Fibroblast of skin of scalp (primary cell): ENCODE results near the gene MRPL32.
A peak's percentile ranks its signal among the peaks of the same experiment; 100 is the strongest.

Experiments
- DNase-seq: peaks from one replicate; pipeline ENCODE4 v3.0.0-alpha.2; 2013

The MRPL32 gene

DNA sequence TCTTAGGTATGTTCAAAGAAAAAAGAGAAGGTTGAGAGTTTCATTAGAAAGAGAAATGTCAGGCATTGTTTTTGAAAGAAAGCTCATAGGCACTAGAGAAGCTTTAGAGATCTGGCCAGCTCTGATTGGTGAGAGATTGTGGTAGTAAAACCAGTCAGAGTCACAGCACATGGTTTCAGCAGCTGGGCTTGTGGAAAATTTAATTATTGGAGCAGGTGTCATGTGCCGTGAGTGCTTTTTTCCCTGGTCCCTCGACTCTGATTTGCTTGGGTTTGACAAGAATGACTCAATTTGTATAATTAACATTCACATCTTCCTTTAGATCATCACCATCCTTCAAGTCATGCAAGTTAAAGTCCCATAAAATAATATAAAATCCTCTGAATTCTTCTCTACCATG is 35.2 kb downstream of the MRPL32 start:
- no peak for DNase-seq

DNA sequence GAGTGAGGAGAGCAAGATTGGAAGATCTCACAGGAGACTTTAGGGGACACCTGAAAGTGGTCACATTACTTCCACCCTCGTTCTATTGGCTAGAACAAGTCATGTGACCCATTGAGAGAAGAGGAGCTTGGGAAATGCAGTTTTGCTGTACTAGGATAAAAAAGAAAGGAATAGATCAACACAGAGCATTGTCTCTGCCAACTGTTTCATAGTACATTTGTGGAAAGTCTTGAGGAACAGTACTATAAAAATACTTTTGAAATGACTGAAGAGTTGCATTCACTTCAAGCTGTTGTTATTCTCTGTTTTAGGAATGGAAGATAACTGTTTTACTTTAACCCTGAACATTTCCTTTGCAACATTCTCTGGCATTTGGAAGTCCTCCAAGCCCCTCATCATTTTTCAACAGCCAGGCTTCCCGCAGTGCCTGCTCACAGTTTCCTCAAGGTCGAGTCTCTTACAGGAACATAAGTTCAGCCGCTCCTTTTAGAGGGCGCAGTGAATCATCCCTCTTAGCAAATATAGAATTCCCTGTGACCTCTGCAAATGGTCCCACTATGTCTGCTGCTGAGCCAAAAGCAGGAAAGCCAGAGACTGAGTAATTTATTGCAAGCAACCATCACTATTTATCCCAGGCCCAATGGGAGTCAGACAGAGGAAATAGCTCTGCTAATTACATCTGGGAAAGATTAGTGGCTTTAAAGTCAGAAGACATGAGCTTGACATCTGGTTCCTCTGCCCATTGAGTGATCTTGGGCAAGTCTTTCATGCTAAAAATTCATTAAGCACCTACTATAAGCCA is 40.7 kb downstream of the MRPL32 start:
- peak; percentile 100 for DNase-seq

DNA sequence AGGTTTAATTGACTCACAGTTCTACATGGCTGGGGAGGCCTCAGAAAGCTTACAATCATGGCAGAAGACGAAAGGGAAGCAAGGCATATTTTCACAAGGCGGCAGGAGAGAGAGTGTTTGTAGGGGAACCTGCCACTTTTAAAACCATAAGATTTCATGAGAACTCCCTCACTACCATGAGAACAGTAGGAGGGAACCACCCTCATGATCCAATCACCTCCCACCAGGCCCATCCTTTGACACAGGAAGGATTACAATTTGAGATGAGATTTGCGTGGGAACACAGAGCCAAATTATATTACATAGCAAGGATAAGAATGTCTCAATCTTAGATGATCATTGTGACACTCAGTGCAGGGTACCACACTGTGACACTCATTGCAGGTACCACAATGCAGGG is 44.2 kb downstream of the MRPL32 start:
- no peak for DNase-seq

DNA sequence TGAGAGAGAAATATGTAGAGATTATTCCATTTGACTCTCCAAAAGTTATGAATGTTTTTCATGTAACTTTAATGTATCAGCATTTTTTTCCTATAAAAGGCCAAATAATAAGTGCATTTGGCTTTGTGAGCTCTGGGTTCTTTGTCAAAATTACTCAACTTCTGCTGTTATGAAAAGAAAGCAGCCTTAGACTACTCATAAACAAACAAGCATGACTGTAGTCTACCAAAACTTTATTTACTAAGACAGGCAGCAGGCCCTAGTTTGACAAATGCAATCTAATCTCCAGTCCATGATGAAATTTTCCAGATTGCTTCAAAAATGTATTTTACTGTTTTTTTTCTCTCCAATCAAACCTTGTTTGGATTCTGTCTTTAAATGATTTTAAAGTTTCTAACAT is 46.3 kb downstream of the MRPL32 start:
- DNase-seq: no peak

DNA sequence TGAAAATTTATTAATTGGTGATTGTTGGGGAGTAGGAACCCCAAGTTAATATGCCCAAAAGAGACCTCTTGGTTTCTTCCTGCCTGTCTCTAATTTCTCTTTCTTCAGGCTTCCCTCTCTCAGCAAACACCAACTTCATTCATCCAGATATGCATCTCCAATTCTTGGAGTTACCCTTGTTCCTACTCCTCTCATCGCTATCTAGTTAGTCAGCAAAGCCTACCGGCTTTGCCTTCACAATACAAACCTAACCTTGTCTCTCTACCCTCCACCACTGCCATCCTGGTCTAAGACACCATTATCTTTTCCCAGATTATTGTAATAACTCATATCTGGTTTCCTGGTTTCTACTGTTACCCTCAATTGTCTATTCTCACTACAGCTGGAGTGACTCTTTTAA is 47.9 kb downstream of the MRPL32 start:
- no peak for DNase-seq

DNA sequence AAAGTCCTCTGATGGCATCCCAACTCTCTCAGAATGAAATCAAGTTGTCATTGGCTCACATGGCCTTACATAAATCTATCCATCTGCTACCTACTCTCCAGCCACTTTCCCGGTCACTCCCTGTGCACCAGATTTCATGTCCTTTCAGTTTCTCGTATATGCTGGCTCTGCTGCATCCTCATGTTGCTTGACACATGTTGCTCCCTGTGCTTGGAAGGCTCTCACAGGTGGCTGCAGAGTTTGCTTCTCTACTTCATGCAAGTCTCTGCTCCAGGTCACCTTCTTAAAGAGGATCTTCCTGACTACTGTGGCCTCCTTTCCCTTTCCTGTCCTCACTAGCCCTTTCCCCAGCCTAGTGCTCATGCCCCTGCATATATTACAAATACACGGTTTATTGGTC is 48.3 kb downstream of the MRPL32 start:
- DNase-seq: no peak

DNA sequence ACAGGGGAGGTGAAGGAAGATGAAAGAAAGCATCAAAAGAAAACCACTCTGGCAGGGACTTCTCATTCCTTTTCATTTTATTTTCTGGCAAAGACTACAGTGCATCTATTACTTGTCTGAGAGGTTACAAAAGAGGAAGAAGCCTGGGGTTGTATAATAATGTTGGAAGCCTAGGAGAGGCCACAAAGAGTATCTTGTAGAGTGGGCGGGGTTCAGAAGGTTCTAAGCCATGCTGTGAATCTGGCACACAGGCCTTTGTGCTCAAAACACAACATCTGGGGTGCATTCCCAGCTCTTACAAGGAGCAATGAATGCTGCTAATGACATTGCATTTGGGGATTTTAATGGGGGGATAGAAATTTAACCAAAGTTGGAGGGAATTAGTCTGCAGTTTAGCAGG is 49.4 kb downstream of the MRPL32 start:
- no peak for DNase-seq

DNA sequence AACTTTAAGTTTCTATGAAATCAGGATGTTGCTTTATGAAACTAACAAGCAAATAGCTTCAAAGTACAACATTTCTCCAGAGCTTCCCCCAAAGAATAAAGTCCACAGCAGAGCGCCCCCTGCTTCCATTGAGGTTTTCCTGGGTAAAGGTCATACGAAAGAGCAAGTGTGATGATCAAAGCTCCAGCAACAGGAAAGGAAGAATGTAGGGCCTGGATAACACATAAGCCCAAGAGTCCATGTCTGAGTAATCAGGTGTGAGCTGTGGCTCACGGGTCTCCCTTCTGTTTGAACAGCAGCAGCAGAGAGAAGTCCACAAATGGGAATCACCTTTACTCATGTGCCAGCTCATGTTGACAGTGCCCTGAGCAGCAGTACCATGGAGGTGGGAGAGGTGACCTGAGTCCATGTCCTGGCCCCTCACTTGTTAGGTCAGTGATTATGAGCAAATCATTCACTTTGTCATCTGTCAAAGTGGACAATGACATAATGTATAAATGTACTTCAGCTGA is 50.5 kb downstream of the MRPL32 start:
- DNase-seq: no peak

DNA sequence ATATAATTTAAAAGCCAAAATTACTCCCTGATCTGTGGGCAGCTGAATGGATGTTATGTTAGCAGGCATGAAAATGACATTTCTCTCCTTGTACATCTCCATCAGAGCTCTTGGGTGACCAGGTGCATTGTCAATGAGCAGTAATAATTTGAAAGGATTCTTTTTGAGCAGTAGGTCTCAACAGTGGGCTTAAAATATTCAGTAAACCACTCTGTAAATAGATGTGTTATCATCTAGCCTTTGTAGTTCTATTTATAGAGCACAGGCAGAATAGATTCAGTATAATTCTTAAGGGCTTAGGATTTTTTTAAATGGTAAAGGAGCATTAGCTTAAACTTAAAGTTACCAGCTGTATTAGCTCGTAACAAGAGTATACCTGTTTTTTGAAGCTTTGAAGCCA is 52.0 kb downstream of the MRPL32 start:
- no peak for DNase-seq

DNA sequence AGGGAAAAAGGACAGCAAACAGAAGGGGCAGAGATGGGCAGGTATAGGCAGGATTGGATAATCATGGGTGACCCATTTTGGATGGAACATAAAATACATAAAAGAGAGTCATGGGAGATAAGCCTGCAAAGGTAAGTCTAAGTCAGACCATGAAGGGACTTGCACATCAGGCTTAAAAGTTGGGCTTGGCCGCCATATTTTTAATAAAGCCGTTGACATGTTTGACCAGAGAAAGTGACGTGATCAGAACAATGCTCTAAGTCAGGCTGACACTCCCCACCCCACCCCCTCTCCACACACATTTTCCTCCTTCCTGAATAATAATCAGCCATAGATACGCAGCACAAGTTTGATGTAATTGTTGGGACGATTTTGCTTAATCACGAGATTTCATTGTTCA is 54.0 kb downstream of the MRPL32 start:
- DNase-seq: no peak

DNA sequence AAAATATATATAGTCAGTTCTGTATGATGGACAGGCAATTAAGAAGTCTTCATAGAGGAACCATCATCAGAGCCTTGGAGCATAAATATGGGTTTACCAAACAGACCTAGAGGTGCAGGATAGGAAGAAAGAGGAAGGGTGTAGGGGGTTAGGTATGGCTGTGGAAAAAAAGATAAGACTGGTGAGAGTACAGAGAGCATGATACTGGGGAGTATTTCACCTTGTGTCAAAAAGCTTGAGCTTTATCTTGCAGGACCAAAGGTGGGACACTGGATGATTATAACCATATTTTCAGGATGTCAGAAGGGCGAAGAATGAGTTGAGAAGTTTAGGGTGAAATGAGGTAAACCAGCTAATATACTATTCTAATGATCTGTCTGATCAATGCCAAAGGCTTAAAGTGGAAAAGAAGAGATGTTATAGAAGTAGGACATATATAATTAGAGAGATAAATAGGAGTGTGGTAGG is 54.6 kb downstream of the MRPL32 start:
- DNase-seq: no peak
